ENCODE measurements around the gene SLC22A16.

The SLC22A16 gene

GRCh38 chr6:110421749-110422443, 54.5 kb downstream of the SLC22A16 start:
- Histone ChIP-seq H3K9me3 (ENCODE audit: control insufficient read depth, low read length) (no peaks in the 10 kb centered on the region), H3K36me3 (ENCODE audit: control insufficient read depth, insufficient read depth, low read length) (no peaks in the 10 kb centered on the region), H3K27ac (ENCODE audit: low read depth, low read length, severe bottlenecking) (no peak overlapping the region), H3K4me3 (ENCODE audit: extremely low read depth, insufficient read depth, low read length, poor library complexity, severe bottlenecking) (no peak overlapping the region), H3K4me1 (ENCODE audit: control insufficient read depth, insufficient read depth, low read length, poor library complexity, severe bottlenecking) (no peaks in the 10 kb centered on the region)
- WGBS, 2 experiments (ENCODE audit: insufficient coverage in 2 of 2) = 84 to 90% methylated on average over 3 of the region's 4 CpGs

- Histone ChIP-seq H3K4me1 (ENCODE audit: control insufficient read depth, insufficient read depth, low read length, poor library complexity, severe bottlenecking) (no peaks in the 10 kb centered on the region), H3K27ac (ENCODE audit: low read depth, low read length, severe bottlenecking) (no peak overlapping the region), H3K36me3 (ENCODE audit: control insufficient read depth, insufficient read depth, low read length) (no peaks in the 10 kb centered on the region), H3K9me3 (ENCODE audit: control insufficient read depth, low read length) (no peaks in the 10 kb centered on the region), H3K4me3 (ENCODE audit: extremely low read depth, insufficient read depth, low read length, poor library complexity, severe bottlenecking) (no peak overlapping the region)
- 78 to 85% methylated on average over 2 to 5 of the region's 6 CpGs for WGBS, 2 experiments (ENCODE audit: insufficient coverage in 2 of 2)
These were observed 57.2 kb downstream of the SLC22A16 start for GRCh38 chr6:110419028-110419739.

DNA sequence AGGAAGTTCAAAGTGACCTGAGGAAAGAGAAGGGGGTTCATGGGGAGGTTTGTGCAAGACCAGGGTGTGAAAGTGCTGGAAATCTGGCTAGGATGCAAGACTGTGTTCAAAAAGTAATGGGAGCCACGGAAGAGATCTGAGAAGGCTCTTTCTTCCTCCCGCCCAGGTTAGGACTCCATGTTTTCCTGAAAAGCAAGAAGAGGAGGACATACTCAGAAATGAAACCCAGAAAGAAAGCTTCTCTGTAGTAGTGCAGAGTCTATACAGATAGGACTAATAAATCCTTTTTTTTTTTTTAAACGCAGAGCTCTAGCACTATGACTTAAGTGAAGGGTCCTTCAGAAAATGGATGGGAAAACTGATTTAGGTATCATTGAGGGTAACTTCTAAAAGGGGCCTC, 57.8 kb downstream of the SLC22A16 start:
- 100% methylated on average over 2 to 3 of the region's 3 CpGs for WGBS, 2 experiments (ENCODE audit: insufficient coverage in 2 of 2)
- H3K4me3 ChIP-seq (ENCODE audit: extremely low read depth, insufficient read depth, low read length, poor library complexity, severe bottlenecking) = no peak overlapping the region
- no peak overlapping the region for H3K27ac ChIP-seq (ENCODE audit: low read depth, low read length, severe bottlenecking)
- no peaks in the 10 kb centered on the region for H3K36me3 ChIP-seq (ENCODE audit: control insufficient read depth, insufficient read depth, low read length)
- H3K9me3 ChIP-seq (ENCODE audit: control insufficient read depth, low read length) = no peaks in the 10 kb centered on the region
- H3K4me1 ChIP-seq (ENCODE audit: control insufficient read depth, insufficient read depth, low read length, poor library complexity, severe bottlenecking) = no peaks in the 10 kb centered on the region

DNA sequence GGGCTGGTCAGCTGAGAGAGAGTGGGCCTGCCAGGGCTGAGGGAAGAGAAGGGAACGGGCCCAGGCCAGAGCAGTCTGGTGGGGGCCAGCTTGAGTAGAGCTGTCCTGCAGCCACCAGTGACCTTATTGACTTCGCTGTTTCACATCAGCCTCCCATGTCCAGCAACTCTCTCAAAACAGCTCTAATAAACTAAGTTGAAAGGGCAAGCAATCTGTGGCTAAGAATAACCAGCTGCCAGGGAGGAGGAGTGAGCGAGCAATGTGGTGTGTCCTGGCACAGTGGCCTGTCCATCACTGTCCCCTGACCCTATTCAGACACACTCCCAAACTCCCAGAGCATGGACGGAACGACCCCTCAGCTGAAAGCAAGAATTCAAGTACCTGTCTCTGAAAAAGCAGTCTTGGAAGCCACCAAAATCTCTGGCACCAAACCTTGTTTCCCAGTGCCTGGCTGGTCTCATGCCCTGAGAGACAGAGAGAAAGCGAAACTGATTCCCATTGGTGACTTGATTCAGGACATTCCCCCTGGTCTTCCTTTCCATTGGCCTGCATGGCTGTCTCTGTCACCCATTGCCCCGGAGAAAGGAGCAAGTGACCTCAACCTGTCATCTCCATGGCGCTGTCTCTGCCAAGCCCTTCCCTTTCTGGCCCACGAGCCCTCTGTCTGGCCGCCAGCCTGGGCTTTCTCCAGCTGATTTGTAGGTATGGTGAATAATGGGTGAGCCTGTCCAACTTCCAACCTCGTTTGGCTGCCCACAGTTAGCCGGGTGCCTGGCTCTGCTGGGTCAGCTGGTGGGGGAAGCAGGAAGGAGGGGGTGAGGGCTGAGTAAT, 61.1 kb downstream of the SLC22A16 start, which contains the start of gene DDO:
Gene DDO, minus strand, starts transcription at position 490 of the 831 bp plus-strand sequence. CDS start 2,113 bp downstream, outside the sequence.
- no peak within 1 kb of the TSS for H3K27ac ChIP-seq (ENCODE audit: low read depth, low read length, severe bottlenecking)
- no peak within 1 kb of the TSS for H3K4me3 ChIP-seq (ENCODE audit: extremely low read depth, insufficient read depth, low read length, poor library complexity, severe bottlenecking)
- no peaks in the 10 kb centered on the region for H3K4me1 ChIP-seq (ENCODE audit: control insufficient read depth, insufficient read depth, low read length, poor library complexity, severe bottlenecking)
- no peaks in the 10 kb centered on the region for H3K36me3 ChIP-seq (ENCODE audit: control insufficient read depth, insufficient read depth, low read length)
- H3K9me3 ChIP-seq (ENCODE audit: control insufficient read depth, low read length) = no peaks in the 10 kb centered on the region
- WGBS, 2 experiments (ENCODE audit: insufficient coverage in 2 of 2) = 91 to 92% methylated on average over 8 to 9 of the region's 12 CpGs

DNA sequence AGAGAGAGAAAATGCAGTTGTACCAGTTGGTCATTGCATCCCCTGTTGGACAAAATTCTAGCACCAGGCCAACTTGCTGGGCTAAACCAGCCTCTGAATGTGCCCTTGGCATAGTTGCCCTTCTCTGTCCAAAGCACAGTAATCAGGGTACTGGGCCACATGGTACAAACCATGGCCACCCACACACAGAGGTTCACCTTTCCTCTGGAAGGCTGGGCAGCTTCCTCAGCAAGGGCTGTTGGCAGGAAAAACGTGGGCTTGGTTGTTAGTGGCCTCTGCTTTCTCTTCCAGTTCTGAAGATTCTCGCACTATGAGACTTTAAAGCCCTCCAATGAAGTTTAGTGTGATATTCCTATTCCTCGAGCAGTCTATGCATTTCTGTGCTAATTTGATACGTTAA, 61.7 kb downstream of the SLC22A16 start:
- H3K27ac ChIP-seq (ENCODE audit: low read depth, low read length, severe bottlenecking) = no peak overlapping the region
- no peak overlapping the region for H3K4me3 ChIP-seq (ENCODE audit: extremely low read depth, insufficient read depth, low read length, poor library complexity, severe bottlenecking)
- no peaks in the 10 kb centered on the region for H3K36me3 ChIP-seq (ENCODE audit: control insufficient read depth, insufficient read depth, low read length)
- H3K9me3 ChIP-seq (ENCODE audit: control insufficient read depth, low read length) = no peaks in the 10 kb centered on the region
- WGBS, 2 experiments (ENCODE audit: insufficient coverage in 2 of 2) = 81 to 87% methylated on average over 3 to 4 of the region's 4 CpGs
- H3K4me1 ChIP-seq (ENCODE audit: control insufficient read depth, insufficient read depth, low read length, poor library complexity, severe bottlenecking) = no peaks in the 10 kb centered on the region

DNA sequence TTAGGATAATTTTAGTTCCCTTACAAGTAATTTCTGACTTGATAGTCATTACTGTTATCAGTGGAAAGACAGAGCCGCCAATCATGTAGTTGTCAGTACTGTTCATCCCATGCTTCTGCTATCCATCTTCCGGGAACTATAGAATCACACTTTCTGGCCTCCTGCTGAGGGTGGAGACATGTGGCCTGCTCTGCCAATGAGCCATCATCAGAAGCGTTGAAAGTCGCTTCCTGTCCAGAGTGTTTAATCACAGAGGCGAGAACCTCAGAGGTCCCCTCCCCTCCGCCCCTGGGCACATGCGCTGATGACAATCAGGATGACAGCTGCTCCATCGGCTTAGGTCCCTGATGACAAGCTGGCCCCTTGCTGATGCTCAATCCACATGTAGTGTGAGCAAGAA, 64.1 kb downstream of the SLC22A16 start:
- H3K9me3 ChIP-seq (ENCODE audit: control insufficient read depth, low read length) = no peaks in the 10 kb centered on the region
- WGBS, 2 experiments (ENCODE audit: insufficient coverage in 2 of 2) = 83 to 89% methylated on average over 8 of the region's 8 CpGs

DNA sequence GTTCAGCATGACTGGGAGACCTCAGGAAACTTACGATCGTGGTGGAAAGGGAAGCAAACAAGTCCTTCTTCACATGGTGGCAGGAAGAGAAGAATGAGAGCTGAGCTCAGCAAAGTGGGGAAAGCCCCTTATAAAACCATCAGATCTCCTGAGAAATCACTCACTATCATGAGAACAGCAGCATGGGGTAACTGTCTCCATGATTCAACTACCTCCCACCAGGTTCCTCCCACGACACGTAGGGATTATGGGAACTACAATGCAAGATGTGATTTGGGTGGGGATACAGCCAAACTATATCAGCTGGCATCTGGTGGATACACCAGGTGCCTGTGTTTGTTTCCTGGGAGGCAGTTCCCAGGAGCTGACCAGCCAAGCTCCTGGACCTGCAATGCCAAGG, 65.9 kb downstream of the SLC22A16 start:
- Histone ChIP-seq H3K9me3 (ENCODE audit: control insufficient read depth, low read length) (no peaks in the 10 kb centered on the region), H3K4me1 (ENCODE audit: control insufficient read depth, insufficient read depth, low read length, poor library complexity, severe bottlenecking) (no peaks in the 10 kb centered on the region), H3K27ac (ENCODE audit: low read depth, low read length, severe bottlenecking) (no peak overlapping the region), H3K4me3 (ENCODE audit: extremely low read depth, insufficient read depth, low read length, poor library complexity, severe bottlenecking) (no peak overlapping the region), H3K36me3 (ENCODE audit: control insufficient read depth, insufficient read depth, low read length) (no peaks in the 10 kb centered on the region)
- 83 to 86% methylated on average over 3 to 4 of the region's 4 CpGs for WGBS, 2 experiments (ENCODE audit: insufficient coverage in 2 of 2)

More for the DNA sequence above, 64.1 kb downstream of the SLC22A16 start:
- H3K36me3 ChIP-seq (ENCODE audit: control insufficient read depth, insufficient read depth, low read length) = no peaks in the 10 kb centered on the region
- H3K4me1 ChIP-seq (ENCODE audit: control insufficient read depth, insufficient read depth, low read length, poor library complexity, severe bottlenecking) = no peaks in the 10 kb centered on the region
- H3K4me3 ChIP-seq (ENCODE audit: extremely low read depth, insufficient read depth, low read length, poor library complexity, severe bottlenecking) = no peak overlapping the region
- H3K27ac ChIP-seq (ENCODE audit: low read depth, low read length, severe bottlenecking) = no peak overlapping the region

GRCh38 chr6:110409794-110410193, 66.6 kb downstream of the SLC22A16 start:
- Histone ChIP-seq H3K27ac (ENCODE audit: low read depth, low read length, severe bottlenecking) (no peak overlapping the region), H3K4me3 (ENCODE audit: extremely low read depth, insufficient read depth, low read length, poor library complexity, severe bottlenecking) (no peak overlapping the region), H3K36me3 (ENCODE audit: control insufficient read depth, insufficient read depth, low read length) (no peaks in the 10 kb centered on the region), H3K9me3 (ENCODE audit: control insufficient read depth, low read length) (no peaks in the 10 kb centered on the region), H3K4me1 (ENCODE audit: control insufficient read depth, insufficient read depth, low read length, poor library complexity, severe bottlenecking) (no peaks in the 10 kb centered on the region)

DNA sequence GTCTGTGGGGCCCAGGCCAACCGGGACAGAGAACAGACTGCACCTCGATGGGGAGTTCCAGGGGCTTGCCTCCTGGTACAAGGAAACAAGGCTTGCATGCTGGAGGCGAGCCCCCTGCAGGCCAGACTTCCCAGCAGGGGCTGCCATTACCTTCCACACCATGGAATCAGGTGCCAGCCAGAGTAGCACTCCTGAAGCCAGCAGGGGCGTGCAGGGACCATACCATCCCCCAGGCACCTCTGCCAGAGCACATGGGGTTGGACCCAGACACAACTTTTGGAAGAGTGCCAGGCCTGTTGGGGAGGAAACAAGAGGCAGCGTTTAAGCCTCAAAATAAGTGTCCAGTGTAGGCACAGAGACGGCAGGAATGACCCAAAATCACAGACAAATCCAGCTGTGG, 67.5 kb downstream of the SLC22A16 start:
- Histone ChIP-seq H3K9me3 (ENCODE audit: control insufficient read depth, low read length) (no peaks in the 10 kb centered on the region), H3K36me3 (ENCODE audit: control insufficient read depth, insufficient read depth, low read length) (no peaks in the 10 kb centered on the region), H3K4me3 (ENCODE audit: extremely low read depth, insufficient read depth, low read length, poor library complexity, severe bottlenecking) (no peak overlapping the region), H3K27ac (ENCODE audit: low read depth, low read length, severe bottlenecking) (no peak overlapping the region), H3K4me1 (ENCODE audit: control insufficient read depth, insufficient read depth, low read length, poor library complexity, severe bottlenecking) (no peaks in the 10 kb centered on the region)
- WGBS, 2 experiments (ENCODE audit: insufficient coverage in 2 of 2) = 72 to 90% methylated on average over 4 to 6 of the region's 6 CpGs

DNA sequence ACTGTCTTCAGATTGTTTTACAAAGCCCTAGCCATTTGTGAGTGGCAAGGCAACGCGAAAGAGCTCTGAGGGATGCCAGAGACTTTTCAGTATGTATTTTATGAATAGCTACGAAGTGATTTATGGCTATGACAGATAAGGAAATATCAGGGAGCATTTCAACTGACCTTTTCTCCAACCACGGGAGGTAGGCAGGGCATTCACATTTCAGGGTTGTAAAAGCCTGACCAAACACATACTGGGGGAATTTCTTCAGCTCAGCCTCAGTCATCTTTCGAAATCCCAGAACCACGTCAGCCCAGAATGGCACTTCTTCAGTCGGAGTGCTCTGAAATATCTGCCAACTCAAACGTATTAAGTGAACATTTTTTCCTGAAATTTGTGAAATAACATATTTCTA, 71.8 kb downstream of the SLC22A16 start:
- 83 to 93% methylated on average over 4 to 7 of the region's 8 CpGs for WGBS, 2 experiments (ENCODE audit: insufficient coverage in 2 of 2)
- Histone ChIP-seq H3K4me3 (ENCODE audit: extremely low read depth, insufficient read depth, low read length, poor library complexity, severe bottlenecking) (no peak overlapping the region), H3K4me1 (ENCODE audit: control insufficient read depth, insufficient read depth, low read length, poor library complexity, severe bottlenecking) (no peaks in the 10 kb centered on the region), H3K9me3 (ENCODE audit: control insufficient read depth, low read length) (no peaks in the 10 kb centered on the region), H3K27ac (ENCODE audit: low read depth, low read length, severe bottlenecking) (no peak overlapping the region), H3K36me3 (ENCODE audit: control insufficient read depth, insufficient read depth, low read length) (no peaks in the 10 kb centered on the region)

All from mesodermal cell (in vitro differentiated cells).